ENCODE results near the gene TBC1D22A. TPM values are rescaled to one million over a fixed set of nuclear protein-coding genes. Genes with fewer than 3 reads are reported as not detected.

Gene TBC1D22A
- total and polyA plus RNA-seq, 9 of the 15 experiments (the other 6 are each of a cell fraction or from before 2014, with no cell fraction given), result 0.20 to 11.5 (median 5.2) TPM

GRCh38 chr22:47102081-47102480 lies 339.6 kb downstream of the TBC1D22A start (continued):
- TF ChIP-seq, protein P1, sequence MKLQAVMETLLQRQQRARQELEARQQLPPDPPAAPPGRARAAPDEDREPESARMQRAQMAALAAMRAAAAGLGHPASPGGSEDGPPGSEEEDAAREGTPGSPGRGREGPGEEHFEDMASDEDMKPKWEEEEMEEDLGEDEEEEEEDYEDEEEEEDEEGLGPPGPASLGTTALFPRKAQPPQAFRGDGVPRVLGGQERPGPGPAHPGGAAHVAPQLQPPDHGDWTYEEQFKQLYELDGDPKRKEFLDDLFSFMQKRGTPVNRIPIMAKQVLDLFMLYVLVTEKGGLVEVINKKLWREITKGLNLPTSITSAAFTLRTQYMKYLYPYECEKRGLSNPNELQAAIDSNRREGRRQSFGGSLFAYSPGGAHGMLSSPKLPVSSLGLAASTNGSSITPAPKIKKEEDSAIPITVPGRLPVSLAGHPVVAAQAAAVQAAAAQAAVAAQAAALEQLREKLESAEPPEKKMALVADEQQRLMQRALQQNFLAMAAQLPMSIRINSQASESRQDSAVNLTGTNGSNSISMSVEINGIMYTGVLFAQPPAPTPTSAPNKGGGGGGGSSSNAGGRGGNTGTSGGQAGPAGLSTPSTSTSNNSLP (IDR thresholded peaks at IDR 0.05; ENCODE audit: borderline replicate concordance, low read depth, low read length), result no peak
- TF ChIP-seq MTA1 (IDR thresholded peaks at IDR 0.05; ENCODE audit: borderline replicate concordance), result no peak
- TF ChIP-seq MEF2A (IDR thresholded peaks at IDR 0.05; ENCODE audit: control insufficient read depth, low read depth, low read length), result no peak
- TF ChIP-seq, protein P2, sequence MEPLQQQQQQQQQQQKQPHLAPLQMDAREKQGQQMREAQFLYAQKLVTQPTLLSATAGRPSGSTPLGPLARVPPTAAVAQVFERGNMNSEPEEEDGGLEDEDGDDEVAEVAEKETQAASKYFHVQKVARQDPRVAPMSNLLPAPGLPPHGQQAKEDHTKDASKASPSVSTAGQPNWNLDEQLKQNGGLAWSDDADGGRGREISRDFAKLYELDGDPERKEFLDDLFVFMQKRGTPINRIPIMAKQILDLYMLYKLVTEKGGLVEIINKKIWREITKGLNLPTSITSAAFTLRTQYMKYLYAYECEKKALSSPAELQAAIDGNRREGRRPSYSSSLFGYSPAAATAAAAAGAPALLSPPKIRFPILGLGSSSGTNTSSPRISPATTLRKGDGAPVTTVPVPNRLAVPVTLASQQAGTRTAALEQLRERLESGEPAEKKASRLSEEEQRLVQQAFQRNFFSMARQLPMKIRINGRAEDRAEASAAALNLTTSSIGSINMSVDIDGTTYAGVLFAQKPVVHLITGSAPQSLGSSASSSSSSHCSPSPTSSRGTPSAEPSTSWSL (CRISPR knock-in tag; IDR thresholded peaks at IDR 0.05; ENCODE audit: borderline replicate concordance), result no peak
- TF ChIP-seq ZNF253 (CRISPR knock-in tag; conservative IDR thresholded peaks at IDR 0.05), result no peak
- no peak for TF ChIP-seq SMARCE1 (IDR thresholded peaks at IDR 0.05)
- no peak for TF ChIP-seq SIX5 (IDR thresholded peaks at IDR 0.05; ENCODE audit: borderline replicate concordance in 1 of 2, insufficient read depth in 1 of 2, low read depth in 1 of 2, low read length in 2 of 2)
- no peak for TF ChIP-seq NR2F6 (CRISPR knock-in tag; IDR thresholded peaks at IDR 0.05)
- no peak for TF ChIP-seq MYNN (IDR thresholded peaks at IDR 0.05)
- no peak for TF ChIP-seq MYNN (CRISPR knock-in tag; IDR thresholded peaks at IDR 0.05)

Data from K562 (cell line).